RCC 7860 (cell line): Measurements from ENCODE around the gene LRMDA.

ENCODE experiments used
- DNase-seq: peaks from one replicate; pipeline ENCODE4 v3.0.0-alpha.2; 2015; ENCODE audit warnings: low spot score
- FAIRE-seq: peaks from 2 replicates; lab custom pipeline; 2012; peaks lifted over from hg19 to GRCh38; lab: Jason Lieb, UNC

Gene LRMDA

DNA sequence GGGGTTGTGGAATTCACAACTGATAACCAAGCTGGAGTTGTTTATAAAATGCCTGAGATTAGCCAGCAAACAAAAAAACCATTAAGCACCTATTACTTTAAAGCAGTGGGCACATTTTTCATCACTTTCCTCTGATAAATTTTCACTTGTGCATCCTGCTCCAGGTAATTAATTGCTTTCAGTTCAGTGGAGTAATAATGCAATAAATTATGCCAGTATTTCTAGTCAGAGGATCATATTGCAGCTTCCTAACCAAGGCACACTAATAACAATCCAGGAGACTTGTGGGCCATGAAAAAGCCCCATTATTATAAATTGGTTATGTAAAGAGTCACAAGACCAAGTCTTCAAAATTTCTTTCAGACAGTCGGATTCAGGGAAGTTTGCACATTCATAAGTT lies 193.2 kb downstream of the LRMDA start:
- FAIRE-seq (no peak), DNase-seq (no peak)

DNA sequence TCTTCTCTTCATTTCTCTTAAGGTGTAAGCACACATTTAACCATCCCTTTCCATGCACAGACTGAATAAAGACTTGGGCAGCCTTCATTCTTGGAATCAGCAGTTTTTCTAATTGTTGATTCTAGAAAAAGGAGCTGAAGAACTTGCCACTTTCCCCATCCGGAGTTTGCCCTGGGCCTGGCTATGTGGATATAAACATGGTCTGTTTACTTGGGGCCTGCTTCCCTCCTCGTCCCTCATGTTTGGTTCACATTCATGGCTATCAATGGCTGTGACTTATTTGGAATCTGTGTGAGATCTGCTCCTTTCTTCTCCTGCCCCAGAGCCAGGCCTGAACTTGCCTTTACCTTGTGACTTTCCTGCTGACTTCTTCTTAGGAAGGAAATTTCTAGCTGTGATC lies 199.3 kb downstream of the LRMDA start:
- no peak for DNase-seq
- FAIRE-seq: no peak

DNA sequence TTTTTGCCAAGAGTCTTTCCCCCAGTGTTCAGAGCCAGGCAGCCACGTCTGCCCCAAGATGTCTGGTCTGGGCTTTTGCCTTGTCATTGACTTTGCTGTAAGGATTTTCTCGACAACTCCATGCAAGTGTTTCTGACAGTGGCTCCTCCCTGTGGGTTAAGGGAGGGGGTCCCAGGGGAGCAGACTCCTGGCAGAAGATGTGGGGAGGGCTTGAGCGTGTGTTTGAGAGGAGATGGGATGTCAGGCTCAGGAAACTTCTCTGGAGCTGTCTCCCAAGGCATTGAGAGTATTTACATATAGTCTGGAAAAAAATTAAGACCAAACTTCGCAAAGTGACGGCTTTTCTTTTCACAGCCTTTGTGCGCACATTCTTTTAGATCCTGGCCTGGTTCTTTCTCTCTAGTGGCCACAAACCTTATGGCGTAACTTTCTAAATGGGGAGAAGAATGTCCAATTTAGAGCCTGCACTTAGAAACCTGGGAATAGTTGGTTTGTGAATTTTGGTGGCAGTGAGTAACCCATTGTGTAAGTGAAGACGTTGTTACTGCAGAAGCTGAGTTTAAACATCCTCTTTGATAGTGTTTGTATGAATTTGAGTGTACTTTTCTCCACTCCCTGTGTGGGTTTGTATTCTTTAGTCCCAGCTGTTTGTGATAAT lies 201.5 kb downstream of the LRMDA start:
- DNase-seq (no peak), FAIRE-seq (no peak)

DNA sequence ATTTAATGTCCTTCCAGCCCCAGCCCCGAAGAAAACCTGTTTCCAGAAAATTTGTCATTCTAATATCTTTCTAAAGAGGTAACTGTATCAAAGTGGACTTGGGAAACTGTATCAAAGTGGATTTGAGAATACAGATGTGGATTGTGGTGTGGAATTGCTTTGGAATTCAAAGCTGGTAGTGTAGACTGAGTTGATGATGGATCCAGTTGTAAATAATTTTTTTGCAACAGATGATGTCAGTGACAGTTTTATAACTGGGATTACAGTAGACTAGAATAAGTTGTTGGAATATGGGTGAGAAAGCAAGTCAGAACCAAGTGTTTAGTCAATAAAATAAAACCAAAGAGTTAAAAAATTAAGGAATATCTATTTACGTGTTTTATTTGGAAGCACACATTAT lies 202.1 kb downstream of the LRMDA start:
- FAIRE-seq: no peak
- DNase-seq: no peak

DNA sequence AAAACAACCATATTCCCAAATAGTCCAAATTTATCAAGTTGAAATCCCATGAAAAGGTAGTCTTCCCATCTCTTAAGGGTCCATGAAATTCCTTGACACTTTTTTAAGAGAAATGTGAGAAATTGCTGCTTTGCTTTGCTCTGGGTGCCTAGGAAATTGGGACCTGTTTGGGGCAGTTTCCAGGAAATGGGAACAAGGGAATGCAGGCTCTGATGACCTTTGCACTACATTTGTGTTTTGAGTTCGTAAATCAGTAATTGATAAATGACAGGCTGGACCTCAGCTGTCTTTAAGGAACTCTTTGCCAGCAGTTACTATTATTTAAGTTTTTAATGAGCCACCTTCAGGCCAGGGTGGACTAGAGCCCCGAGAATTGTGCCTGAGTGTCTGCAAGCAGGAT lies 203.5 kb downstream of the LRMDA start:
- DNase-seq: no peak
- FAIRE-seq: no peak

DNA sequence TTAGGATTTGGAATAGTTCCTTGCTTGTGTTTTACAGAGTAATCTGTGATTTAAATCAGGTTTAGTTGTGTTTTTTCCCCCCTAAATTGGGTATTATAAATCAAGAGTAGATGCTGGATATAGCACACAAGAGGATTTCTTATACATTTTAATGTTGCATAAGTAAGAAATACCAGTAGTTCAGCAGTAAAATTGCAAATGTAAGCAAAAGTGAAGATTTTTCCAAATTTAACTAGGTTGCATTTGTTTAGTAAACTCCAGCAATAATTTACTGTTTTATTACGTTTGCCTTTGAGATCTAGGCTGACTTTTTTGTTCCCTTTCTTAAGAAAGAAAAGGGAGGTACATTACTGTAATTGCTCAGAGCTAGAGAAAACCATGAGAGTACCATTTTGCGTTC lies 207.3 kb downstream of the LRMDA start:
- no peak for DNase-seq
- FAIRE-seq: no peak

DNA sequence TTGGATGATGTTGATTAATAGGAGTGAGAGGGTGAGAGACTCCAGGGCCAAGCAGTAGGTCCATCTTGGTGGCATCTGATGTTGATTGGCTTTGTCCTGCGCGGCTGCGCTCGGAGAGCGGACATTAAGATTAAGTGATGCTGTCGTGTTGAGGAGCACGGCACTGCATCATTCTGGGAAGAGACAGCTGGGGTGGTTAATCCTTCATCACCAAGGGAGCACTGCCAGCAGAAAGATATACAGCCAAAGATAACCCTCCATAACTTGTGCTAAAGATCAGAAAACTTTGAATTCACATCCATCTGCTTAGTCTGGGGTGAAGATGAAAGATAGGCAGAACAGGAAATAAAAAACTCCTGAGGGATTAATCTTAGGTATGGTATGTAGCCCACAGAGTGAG lies 208.3 kb downstream of the LRMDA start:
- DNase-seq (no peak), FAIRE-seq (no peak)

DNA sequence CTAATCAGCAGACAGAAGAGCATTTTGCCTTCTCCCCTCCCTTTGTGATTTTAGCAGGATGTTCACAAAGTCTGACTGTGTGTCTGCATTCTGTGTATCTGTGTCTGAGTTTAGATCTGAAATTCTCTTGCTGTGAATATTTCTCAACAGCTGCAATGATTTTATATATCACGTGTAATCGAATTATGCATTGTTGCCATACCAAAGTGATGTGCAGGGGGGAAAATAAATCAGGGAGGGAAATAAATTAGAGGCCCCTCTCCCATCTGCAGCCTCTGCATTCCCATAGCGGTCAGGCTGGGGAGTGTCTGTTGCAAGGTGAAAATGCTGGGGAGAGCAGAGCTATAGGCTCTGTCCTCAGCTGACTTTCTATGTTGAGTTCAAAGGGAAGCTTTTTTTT lies 209.0 kb downstream of the LRMDA start:
- no peak for FAIRE-seq
- DNase-seq: no peak

DNA sequence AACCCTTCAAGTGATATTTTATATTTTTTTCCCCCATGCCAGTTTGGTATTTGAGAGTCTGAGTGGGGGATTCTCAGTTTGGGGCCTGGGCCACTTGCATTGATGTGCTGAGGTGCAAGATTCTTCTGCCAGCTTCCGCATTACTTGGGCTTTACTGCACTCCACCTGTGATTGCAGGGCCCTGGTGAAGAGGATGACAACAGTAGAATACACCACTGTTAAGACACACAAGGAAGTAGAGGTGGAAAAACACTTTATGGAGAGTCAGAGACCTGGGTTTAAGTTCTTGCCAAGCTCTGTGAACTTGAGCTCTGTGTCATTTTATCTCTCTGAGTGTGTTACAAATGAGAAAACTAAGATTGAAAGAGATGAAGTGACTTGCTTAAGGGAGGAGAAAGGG lies 209.4 kb downstream of the LRMDA start:
- no peak for FAIRE-seq
- no peak for DNase-seq

DNA sequence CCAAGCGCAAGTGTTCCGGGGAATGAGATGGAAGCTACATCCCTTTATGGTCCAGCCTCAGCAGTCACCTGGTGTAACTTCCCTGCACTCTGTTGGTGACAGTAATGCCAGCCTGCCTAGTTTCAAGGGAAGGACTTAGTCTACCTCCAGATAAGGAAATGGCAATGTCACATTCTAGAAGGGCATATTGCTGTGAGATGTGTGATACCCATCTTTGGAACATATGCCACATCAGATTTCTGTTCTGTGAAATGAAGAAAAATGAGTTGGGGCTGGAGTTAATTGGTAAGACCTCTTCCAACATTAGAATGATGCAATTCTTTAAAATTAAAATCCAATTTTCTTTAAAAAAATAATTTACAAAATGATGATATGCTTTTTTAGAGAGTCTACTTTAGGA lies 212.0 kb downstream of the LRMDA start:
- no peak for FAIRE-seq
- DNase-seq: no peak

DNA sequence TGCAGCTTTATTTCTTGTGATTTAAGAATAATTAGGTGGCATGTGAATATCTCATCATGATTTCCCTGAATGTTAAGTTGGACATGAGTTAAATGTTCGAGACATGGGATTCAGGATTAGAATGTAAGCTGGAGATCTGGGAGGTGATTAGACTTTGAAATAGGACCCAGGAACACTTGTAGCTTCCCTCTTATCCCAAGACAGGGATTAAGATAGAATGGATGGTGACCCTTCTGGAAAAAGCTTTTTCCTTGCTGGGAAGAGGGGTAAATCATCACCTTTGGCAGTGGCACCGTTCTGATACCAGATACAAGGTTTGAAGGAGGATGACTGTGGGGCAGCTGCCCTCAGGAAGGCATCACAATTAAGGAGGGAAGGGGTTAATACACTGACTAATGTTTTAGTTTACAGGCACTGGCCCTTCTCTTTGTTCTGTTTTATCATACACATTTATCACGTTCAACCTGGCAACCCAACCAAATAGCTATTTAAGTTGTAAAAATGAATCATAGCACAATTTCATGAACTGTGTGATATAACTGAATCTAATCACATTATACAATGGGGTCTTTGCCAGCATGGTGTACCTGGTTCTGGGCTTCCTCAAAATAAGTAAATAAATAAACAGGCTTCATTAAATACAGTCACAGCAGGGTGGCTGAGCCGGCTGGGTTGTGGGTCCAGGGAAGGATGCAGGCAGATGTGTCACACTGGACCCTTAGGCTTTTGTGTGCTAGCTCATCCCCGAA lies 212.7 kb downstream of the LRMDA start:
- DNase-seq: no peak
- FAIRE-seq: no peak

DNA sequence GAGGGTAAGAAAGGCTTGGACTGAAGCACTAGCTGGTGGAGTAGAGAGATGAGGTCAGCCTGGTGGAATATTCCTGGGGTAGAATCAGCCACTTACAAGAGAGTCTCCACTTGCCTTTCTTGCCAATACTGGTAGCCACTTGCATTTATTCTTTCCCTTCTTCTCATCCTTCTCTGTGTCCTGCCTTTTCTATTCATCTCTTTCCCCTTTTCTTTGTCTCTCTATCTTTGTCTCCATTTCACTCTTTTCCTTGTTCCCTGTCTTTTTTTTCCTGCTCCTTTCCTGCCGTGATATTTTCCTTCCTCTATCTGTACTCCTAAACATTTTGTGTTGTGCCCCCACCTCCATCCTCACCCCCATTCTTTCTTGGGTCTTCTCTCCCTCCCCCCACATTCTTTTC lies 214.3 kb downstream of the LRMDA start:
- no peak for FAIRE-seq
- DNase-seq: no peak

DNA sequence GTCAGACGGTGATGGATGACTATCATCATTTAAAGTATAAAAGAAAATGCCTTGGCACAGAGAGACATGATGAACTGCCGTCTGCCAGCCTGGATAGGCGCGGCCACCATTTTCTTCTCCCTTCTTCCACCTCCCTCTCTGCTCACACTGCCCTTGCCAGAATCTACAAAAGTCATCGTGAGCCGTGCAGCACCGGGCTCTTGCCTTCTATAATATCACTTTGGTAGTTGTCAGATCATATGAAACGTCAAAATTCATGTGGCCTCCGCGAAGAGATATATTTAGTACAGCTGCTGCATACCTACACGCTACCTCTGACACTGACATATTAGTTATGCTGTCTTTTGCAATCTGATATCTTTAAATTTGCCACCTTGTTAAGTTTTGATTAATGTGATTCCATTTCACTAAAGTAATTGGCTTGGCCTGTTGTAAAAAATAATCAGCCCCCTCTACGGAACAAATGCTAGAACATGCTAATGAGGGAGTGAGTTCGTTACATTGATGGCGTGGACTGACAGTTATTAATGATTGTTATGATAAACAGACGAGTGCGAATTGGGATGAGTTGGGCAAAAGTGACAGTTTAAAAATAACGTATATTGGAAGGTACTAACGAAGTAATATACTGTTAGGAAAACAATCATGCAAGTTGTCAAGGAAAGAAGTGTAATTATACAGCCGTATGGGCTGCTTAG lies 214.9 kb downstream of the LRMDA start:
- no peak for FAIRE-seq
- DNase-seq: no peak

DNA sequence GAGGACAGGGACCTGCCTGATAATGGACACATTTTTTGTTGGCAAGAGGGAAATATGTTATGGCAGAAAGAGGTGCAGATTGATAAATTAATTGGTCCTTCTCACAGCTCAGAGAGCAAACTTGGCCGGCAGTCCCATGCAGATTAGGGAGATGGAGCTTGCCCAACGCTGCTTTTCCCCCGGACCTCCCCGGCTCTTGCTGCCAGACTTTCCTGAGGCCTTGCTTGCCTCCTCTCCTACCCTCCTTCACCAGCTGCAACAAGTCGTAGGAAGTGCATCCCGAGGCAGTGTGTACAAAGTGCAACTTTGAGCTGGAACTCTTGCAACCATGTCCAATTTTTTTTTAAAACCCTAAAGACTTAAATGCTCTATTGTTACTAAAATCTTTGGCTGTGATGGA lies 215.5 kb downstream of the LRMDA start:
- no peak for FAIRE-seq

DNA sequence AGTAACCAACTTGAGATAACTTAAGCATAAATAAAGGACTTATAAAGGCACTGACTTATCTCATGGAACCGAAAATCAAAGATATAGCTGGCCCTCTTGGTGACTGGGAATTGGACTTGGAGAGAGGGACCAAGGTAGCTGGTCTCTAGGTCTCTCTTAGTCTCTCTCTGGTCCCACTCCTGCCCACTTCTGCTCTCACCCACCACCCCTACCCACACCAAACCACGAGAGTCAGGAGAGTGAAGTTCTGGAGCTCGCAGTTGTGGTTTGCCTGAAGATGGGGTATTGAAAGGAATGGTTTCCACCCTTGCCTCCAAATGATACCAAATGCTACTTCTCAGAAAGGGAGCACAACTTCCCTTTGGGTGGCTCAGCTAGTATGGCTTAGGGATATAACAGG lies 216.3 kb downstream of the LRMDA start:
- DNase-seq (no peak), FAIRE-seq (no peak)

More for the DNA sequence above, 215.5 kb downstream of the LRMDA start:
- no peak for DNase-seq

DNA sequence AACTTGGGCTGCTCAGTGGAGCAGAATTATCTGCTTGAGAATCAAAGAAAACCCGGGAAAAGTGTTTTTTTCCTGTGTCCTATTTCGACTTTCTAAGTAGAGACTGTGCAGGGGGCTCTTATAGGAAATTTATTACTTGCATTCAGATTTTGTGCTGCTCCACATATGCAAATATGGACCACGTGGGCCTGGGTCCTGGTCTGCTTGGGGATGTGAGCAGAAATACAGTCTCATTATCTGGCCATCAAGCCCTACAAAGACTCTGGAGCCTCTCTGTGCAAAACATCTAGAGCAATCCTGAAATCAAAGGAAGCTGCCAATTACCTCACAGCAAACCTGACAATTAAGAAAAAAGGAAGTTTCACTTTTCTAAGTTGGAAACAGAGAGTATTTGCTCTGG lies 216.9 kb downstream of the LRMDA start:
- FAIRE-seq: no peak
- no peak for DNase-seq

DNA sequence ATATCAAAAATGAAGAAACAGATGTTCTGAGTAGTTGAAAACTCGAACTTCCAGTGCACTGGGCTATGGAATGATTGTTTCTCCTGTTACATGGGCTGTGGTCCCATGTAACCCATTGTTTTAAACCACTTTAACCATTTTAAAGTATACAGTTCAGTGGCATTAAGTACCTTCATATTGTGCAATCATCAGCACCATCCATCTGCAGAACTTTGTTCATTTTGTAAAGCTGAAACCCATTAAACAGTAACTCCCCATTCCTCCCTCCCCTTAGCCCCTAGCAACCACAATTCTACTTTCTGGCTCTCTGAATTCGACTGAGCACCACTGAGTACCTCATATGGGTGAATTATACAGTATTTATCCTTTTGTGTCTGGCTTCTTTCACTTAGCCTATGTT lies 217.4 kb downstream of the LRMDA start:
- DNase-seq: no peak
- FAIRE-seq: no peak

DNA sequence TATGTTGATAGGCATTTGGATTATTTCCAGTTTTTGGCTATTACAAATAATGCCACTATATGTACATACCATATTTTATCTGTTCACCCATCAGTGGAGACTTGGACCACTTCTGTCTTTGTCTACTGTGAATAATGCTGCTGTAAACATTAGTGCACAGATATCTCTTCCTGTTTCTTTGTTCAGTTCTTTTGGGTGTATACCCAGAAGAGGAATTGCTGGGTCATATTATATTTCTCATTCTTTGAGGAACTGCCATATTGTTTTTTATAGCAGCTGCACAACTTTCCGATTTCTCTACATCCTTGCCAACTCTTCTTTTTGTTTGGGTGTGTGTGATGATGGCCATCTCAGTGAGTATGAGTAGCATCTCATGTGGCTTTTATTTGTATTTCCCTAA lies 218.0 kb downstream of the LRMDA start:
- DNase-seq (no peak), FAIRE-seq (no peak)

DNA sequence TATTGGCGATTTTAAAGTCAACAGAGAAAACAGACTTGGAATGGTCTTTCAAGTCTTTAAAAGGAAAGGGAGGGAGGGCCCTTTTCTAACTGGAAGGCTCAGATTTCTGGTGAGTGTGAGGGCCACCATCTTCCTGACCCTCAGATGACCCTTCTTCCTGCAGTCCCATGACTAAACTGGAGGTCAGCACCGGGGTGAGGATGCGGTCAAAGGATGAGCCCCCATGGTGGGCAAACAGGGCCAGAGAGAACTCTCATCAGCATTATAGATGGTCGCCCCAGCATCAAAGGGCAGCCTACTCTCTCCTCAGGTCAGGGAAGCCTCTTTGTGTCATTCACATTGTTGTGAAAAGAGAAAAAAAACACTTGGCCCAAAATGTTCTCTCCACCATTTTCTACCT lies 219.2 kb downstream of the LRMDA start:
- DNase-seq (no peak), FAIRE-seq (no peak)

DNA sequence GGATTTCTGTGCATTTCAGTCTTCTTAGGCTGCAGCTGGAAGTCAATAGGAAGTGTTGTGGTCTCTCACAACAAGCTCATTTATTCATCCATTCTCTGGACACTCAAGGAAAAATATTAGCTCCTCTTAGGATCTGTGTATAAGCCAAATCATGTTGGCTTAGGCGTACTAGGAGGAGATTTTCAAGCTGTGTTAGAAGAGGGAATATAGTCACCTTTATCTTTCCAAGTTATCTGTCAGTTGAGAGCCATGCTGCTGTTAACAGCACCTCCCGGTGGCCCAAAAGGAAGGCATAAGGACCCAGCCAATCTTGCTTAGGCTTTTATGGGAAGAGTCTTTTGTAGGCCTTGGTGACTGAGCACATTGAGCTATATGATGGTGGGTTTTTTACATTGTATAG lies 220.0 kb downstream of the LRMDA start:
- FAIRE-seq: no peak
- DNase-seq: no peak

DNA sequence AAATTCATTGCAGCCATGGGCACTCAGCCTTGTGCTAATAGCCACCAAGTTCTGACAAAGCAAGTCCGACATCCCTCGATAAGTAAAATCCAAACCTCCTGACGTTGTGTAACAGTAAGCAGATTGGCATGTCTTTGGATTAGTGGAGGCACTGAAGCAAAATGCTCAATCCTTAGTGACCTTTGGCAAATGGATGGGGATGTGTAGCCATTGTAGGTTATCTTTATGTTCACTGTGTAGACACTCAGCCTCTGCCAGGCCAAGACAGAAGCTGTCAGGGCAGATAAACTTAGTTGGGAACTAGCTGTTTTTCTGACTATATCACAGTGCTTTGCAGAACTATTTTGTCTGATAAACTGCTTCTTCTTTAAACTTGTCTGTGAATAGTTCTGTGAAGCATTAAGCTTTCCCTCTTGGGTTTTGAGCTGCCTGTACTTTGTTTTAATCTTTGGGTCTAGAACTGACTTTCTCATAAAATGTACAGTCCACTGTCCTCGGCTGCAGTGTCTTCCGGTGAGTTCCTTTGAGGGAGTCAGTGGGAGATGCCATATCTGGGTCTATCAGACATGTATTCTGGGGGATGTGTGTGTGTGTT lies 220.8 kb downstream of the LRMDA start:
- no peak for FAIRE-seq

DNA sequence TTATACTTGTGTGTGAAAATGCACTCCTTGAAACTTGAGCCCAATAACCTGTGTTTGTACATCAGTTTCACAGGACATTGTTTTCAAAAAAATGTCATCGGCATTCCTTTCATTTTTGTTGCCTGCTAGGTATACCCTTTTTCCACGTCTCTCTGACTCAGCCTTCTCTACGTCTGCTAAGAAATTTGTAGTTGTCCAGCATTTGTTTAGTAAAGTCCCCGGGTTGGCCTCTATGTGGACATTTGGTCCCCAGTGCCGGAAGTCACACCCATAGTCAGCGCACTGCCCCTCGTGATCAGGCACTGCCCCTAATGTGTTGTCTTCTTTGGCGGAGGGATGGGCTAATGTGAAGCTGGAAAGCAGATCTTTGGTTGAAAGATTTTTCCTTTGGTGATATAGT lies 222.3 kb downstream of the LRMDA start:
- FAIRE-seq (no peak), DNase-seq (no peak)

More for the DNA sequence above, 220.8 kb downstream of the LRMDA start:
- no peak for DNase-seq
